Subcutaneous abdominal adipose tissue (tissue), 5 donors: ENCODE data around the gene CHRNG.

ENCODE experiments used
- H3K27ac ChIP-seq: one replicate; pipeline ENCODE4 v1.7.0; 2013; ENCODE audit warnings: low read depth, mild to moderate bottlenecking, inconsistent platforms, low read length, moderate library complexity
- H3K27me3 ChIP-seq, 5 donors: one replicate each; pipeline ENCODE4 v1.7.0; 2013; ENCODE audit warnings: low read length in 5 of 5, inconsistent platforms in 1 of 5; ENCODE audit not compliant: control insufficient read depth in 5 of 5, insufficient read depth in 4 of 5
- H3K36me3 ChIP-seq, 5 donors: one replicate each; pipeline ENCODE4 v1.7.0; 2013; ENCODE audit warnings: low read length in 5 of 5; ENCODE audit not compliant: control insufficient read depth in 5 of 5, insufficient read depth in 5 of 5
- H3K4me1 ChIP-seq, 5 donors: one replicate each; pipeline ENCODE4 v1.7.0; 2013; ENCODE audit warnings: low read length in 5 of 5, mild to moderate bottlenecking in 3 of 5, moderate library complexity in 1 of 5; ENCODE audit not compliant: control insufficient read depth in 5 of 5, insufficient read depth in 5 of 5
- H3K4me3 ChIP-seq, 5 donors: one replicate each; pipeline ENCODE4 v1.7.0; 2013; ENCODE audit warnings: low read length in 5 of 5, low read depth in 1 of 5
- H3K9ac ChIP-seq, 5 donors: one replicate each; pipeline ENCODE4 v1.7.0; 2013; ENCODE audit warnings: low read length in 5 of 5, mild to moderate bottlenecking in 4 of 5, moderate library complexity in 3 of 5
- H3K9me3 ChIP-seq, 5 donors: one replicate each; pipeline ENCODE4 v1.7.0; 2013; ENCODE audit warnings: low read length in 5 of 5; ENCODE audit not compliant: control insufficient read depth in 5 of 5
- donor health status: healthy.
- donor health status: healthy.
- donor health status: healthy.
- donor health status: healthy.
- donor health status: healthy.

CHRNG gene, protein sequence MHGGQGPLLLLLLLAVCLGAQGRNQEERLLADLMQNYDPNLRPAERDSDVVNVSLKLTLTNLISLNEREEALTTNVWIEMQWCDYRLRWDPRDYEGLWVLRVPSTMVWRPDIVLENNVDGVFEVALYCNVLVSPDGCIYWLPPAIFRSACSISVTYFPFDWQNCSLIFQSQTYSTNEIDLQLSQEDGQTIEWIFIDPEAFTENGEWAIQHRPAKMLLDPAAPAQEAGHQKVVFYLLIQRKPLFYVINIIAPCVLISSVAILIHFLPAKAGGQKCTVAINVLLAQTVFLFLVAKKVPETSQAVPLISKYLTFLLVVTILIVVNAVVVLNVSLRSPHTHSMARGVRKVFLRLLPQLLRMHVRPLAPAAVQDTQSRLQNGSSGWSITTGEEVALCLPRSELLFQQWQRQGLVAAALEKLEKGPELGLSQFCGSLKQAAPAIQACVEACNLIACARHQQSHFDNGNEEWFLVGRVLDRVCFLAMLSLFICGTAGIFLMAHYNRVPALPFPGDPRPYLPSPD

DNA sequence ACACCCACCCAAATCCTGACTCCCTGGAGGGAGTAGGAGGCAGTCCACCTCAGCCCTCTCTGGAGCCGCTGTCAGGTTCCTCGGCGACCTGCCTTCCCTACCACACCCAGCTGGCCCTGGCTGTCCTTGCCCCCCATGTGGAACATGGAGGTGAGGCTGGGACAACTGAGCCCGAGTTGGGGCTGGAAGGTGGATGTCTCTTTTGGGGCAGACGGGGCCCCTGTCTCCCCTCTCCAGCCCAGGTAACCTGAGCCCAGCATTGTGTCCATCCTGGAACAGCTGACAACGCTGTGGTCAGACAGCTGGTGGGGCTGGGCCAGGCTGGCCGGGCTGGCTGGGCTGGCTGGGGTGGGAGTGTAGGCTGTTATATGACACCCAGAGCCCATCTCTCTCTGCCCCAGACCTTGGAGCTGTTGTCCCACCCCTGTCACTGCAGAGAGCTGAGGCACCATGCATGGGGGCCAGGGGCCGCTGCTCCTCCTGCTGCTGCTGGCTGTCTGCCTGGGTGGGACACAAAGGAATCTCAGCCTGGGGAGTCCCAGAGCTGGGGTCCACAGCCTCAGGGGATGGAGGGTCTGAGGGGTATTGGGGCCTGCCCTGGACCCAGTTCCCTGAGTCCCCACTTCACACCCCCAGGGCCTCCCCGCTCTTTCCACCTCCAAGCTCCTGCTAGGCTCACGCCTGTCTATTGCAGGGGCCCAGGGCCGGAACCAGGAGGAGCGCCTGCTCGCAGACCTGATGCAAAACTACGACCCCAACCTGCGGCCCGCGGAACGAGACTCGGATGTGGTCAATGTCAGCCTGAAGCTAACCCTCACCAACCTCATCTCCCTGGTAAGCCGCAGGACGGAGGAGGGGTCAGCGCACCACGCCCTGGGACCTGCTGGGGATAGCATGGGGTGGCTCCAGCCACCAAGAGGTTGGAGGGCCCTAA, at the start of gene CHRNG:
TSS of gene CHRNG (plus strand) at position 395 of the 934 bp plus-strand sequence. CDS start at position 451, 56 bp downstream.
- Histone ChIP-seq H3K9me3 (peaks cover 4 to 8% (median 7%) of the 10 kb centered on the region in 5 donors), H3K9ac (no peak within 1 kb of the TSS), H3K4me1 (no peaks in the 10 kb centered on the region), H3K27me3 (peaks cover 6 to 48% (median 30%) of the 10 kb centered on the region in 5 donors), H3K27ac (no peak within 1 kb of the TSS), H3K36me3 (no peaks in the 10 kb centered on the region), H3K4me3 (no peak within 1 kb of the TSS)

DNA sequence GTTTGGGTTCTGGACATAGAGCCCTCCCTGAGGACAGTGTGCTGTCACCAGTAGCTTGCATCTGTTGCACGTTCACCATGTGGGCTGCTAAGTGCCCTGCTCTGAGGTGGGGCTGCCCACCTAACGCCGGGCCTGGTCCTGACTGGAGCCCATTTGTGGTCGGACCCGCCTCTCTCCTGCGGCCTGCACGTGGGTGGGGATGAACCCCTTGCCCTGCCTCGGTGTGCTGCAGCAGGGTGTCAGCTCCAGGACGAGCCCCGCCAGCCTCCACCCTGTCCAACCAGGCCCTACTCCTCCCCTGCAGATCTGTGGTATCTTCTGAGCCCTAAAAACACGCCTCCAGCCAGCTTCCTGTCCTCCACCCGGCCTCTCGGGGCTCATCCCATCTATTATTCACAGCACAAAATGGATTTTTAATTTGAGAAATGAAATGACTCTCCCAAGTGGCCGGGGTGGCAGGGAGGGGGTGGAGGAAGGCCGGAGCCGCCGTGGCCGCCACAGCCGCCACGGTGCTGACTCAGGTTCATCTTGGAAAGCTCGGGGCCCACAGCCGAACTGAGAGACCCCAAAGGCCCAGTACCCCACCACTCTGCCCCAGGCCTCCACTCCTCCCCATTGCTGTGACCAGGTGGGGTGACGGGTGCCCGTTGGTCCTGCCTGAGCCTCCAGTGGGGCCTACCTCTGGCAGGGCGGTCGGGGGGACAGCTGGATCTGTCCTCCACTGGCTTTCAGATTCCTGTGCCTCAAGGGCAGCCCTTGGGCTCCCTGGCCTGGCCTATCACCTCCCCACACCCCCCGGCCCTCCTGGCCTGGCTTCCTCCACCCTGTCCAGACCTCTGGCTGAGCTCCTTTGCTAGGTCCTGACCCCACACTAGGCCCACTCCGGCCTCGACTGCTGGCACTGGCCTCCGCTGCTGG, 49.0 kb upstream of the CHRNG start:
- Histone ChIP-seq H3K9ac (no peak overlapping the region), H3K9me3 (no peaks in the 10 kb centered on the region), H3K27me3 (peaks cover 27 to 43% (median 38%) of the 10 kb centered on the region in 5 donors), H3K4me1 (peaks cover 0 to 19% (median 9%) of the 10 kb centered on the region in 5 donors), H3K27ac (no peak overlapping the region), H3K4me3 (no peak overlapping the region), H3K36me3 (no peaks in the 10 kb centered on the region)

DNA sequence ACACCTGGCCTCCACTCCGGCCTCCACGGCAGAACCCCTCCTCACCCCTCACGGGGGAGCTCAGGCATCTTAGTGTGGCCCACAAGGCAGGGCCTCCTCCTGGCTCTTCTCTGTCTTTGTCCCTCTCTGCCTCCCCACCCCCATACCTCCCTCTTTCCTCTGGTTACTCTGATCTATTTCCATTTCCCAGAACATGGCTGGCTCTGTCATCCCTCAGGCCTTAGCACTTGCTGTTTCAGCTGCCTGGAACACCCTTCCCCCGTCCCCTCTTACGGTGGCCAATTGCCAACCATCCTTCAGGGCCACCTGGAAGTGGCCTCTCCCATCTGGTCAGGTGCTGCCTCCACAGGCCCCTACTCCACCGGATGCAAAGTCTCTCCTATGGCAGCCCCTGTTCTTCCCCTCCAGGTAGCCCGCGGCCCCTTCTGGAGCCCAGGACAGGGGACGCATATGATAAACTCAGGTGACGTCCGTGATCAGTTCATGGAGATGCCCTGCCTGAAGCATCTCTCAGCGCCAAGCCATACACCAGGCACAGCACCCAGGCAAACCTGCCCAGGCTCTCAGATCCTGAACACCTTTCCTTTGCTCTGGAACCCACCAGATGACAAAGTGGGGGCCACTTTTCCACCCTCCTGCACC, 48.2 kb upstream of the CHRNG start:
- Histone ChIP-seq H3K4me1 (peaks cover 0 to 12% (median 5%) of the 10 kb centered on the region in 5 donors), H3K27me3 (peaks cover 22 to 38% (median 30%) of the 10 kb centered on the region in 5 donors), H3K9ac (no peak overlapping the region), H3K27ac (no peak overlapping the region), H3K36me3 (no peaks in the 10 kb centered on the region), H3K9me3 (no peaks in the 10 kb centered on the region), H3K4me3 (no peak overlapping the region)

DNA sequence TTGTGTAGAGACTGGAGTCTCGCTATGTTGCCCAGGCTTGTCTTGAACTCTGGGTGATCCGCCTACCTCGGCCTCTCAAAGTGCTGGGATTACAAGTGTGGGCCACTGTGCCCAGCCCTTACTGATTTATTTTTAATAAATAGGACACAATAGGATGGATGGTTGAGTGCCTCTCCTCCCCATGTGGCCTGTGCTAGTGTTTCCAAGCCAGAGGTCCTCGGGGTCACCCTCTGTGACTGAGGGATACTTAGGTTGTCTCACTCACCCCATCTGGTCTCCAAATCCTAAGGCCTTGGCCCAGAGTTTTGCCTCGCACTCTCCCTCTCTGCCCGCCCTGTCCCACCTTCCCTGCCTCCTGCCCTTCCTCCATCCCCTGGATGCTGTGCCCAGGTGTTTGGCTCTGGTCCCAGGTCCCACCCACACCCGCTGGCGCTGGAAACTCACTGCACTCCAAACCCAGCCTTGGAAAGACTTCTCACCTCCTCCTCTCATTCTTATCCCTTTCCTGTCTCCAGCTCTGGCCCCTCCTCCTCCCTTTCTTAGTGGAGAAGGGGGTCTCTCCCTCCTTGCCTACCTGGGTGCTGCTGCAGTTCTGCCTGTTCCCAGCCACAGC, 47.1 kb upstream of the CHRNG start:
- peaks cover 0 to 3% (median 0%) of the 10 kb centered on the region in 5 donors for H3K4me1 ChIP-seq
- no peaks in the 10 kb centered on the region for H3K9me3 ChIP-seq
- H3K4me3 ChIP-seq: no peak overlapping the region
- H3K9ac ChIP-seq: no peak overlapping the region
- peaks cover 14 to 31% (median 25%) of the 10 kb centered on the region in 5 donors for H3K27me3 ChIP-seq
- no peak overlapping the region for H3K27ac ChIP-seq
- H3K36me3 ChIP-seq: no peaks in the 10 kb centered on the region

DNA sequence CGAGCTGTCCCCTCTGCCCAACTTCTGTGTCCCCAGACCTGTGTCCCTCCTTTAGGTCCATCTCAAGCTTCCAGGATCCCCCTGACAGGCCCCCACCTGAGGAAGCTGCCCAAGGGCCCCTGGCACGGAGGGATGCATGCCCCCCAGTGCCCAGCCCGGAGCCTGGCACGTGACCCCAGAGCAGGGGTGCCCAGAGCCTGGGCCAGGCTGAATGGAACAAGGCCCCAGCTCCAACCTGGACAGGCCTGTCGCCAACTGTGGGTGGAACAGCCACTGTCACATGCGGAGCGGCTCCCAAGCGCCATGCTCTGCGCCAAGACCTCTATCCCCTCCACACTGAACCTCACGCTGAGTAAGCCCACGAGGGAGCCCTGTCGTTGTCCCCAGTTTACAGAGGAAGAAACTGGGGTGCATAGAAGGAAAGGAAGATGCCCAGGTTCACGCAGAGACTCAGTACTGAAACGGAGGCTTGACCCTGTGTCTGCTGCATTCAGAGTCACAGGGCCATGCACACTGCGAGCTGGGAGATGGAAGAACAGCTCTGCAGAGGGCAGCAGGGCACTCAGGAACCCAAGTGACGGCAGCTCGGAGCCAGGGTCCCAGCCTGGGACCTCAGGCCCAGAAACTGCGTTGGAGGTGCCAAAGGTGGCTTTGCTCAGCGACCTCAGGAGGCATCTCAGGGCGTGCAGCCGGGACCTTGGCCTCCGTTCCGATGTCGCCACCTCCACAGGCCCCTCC, 46.4 kb upstream of the CHRNG start:
- Histone ChIP-seq H3K27ac (no peak overlapping the region), H3K4me1 (no peaks in the 10 kb centered on the region), H3K27me3 (peaks cover 11 to 31% (median 22%) of the 10 kb centered on the region in 5 donors), H3K36me3 (no peaks in the 10 kb centered on the region), H3K9me3 (no peaks in the 10 kb centered on the region), H3K9ac (no peak overlapping the region), H3K4me3 (no peak overlapping the region)

DNA sequence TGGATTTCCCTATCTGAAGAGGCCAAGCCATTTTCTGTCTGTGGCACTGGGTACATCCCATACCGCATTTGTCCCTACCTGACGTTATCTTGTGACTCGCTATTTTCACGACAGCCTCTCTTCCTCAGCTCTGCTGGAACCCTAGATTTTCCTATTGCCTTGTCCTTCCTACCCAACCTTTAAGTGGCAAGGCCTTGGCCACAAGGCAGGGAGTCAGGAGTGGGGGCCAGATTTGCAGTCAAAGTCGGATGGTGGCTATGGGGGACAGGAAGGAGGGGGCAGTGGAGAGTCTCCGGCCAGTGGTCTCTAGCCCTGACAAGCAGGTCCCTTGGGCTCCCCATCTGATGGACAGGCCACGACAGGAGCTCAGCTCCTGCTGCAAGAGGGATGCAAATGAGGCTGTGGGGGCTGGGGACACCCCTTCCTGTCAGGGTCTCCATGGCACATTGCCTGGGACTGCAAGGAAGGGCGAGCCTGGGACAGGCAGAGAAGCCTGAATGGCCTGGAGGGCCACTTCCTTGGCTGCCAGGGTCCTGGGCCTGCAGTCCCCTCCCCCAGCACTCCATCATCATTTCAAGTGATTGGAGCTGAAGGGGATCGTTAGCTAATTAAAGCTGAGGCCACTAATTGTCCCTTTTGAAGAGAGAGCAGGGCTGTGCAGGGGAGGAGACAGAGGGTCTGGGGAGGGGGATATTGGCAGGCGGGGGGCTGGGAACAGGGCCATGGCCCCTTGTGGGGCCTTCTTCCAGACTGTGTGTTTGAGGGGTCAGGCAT, 45.6 kb upstream of the CHRNG start:
- Histone ChIP-seq H3K9ac (no peak overlapping the region), H3K4me3 (no peak overlapping the region), H3K27me3 (peaks cover 7 to 25% (median 21%) of the 10 kb centered on the region in 5 donors), H3K4me1 (no peaks in the 10 kb centered on the region), H3K36me3 (no peaks in the 10 kb centered on the region), H3K9me3 (no peaks in the 10 kb centered on the region), H3K27ac (no peak overlapping the region)

DNA sequence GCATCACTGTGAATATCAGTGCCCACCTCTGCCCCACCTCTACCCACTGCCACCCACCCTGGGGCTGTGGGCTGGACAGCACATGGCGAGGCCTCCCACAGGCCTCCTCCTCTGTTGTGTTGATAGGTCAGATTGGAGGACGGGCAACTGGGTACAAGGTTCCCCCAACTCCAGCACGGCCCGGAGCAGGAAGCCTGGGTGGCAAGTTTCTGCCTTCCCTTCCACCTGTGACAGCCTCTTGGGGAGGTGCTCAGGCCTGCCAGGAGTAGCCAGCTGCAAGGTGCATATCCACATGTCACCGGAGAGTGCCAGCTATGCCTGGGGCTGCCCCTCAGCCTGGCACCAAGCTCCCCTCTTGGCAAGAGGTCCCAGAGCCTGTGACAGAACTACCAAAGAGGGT, 45.0 kb upstream of the CHRNG start:
- H3K4me1 ChIP-seq: no peaks in the 10 kb centered on the region
- H3K9me3 ChIP-seq: no peaks in the 10 kb centered on the region
- no peaks in the 10 kb centered on the region for H3K36me3 ChIP-seq
- H3K27me3 ChIP-seq: peaks cover 4 to 22% (median 19%) of the 10 kb centered on the region in 5 donors
- H3K27ac ChIP-seq: no peak overlapping the region
- no peak overlapping the region for H3K9ac ChIP-seq
- H3K4me3 ChIP-seq: no peak overlapping the region

DNA sequence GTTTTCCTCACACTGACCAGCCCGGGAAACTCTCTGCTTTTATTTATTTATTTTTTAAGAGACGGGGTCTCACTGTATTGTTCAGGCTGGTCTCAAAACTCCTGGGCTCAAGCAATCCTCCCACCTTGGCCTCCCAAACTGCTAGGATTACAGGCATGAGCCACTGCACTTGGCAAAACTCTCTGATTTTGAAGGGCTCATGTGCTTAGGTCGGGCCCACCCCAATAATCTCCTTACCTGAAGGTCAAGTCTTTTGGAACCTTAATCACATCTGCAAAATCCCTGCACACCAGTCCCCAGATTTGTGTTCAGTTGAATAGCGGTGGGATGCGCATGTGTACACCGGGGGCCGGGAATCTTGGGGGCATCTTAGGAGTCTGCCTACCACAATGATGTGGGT, 44.2 kb upstream of the CHRNG start:
- Histone ChIP-seq H3K36me3 (no peaks in the 10 kb centered on the region), H3K9ac (no peak overlapping the region), H3K4me1 (no peaks in the 10 kb centered on the region), H3K27ac (no peak overlapping the region), H3K27me3 (peaks cover 3 to 19% (median 15%) of the 10 kb centered on the region in 5 donors), H3K9me3 (no peaks in the 10 kb centered on the region), H3K4me3 (no peak overlapping the region)
